Ascending aorta (tissue), 2 donors: ENCODE data around the gene HEPH. TPM values are rescaled to one million over a fixed set of nuclear protein-coding genes. Genes with fewer than 3 reads are reported as not detected.

Experiments used
- DNase-seq, 2 donors: peaks; one replicate each; pipeline ENCODE4 v3.0.0-alpha.2; 2019; ENCODE audit warnings: low spot score in 2 of 2
- H3K27ac ChIP-seq, 2 donors: fragments of 200-600 bp; sonication (generic); one replicate each; pipeline ENCODE4 v1.5.1; 2016 to 2017; ENCODE audit warnings: mild to moderate bottlenecking in 1 of 2
- H3K27me3 ChIP-seq: fragments of 200-600 bp; sonication (generic); one replicate; pipeline ENCODE4 v1.5.1; 2017
- H3K36me3 ChIP-seq, 2 donors: fragments of 200-600 bp; sonication (generic); one replicate each; pipeline ENCODE4 v1.5.1; 2016
- H3K4me1 ChIP-seq, 2 donors: fragments of 200-600 bp; sonication (generic); one replicate each; pipeline ENCODE4 v1.5.1; 2016 to 2017; ENCODE audit warnings: mild to moderate bottlenecking in 1 of 2
- H3K4me3 ChIP-seq, 2 donors: fragments of 200-600 bp; sonication (generic); one replicate each; pipeline ENCODE4 v1.5.1; 2016 to 2017; ENCODE audit warnings: mild to moderate bottlenecking in 1 of 2
- H3K9me3 ChIP-seq, 2 donors: fragments of 200-600 bp; sonication (generic); one replicate each; pipeline ENCODE4 v1.5.1; 2016
- CTCF ChIP-seq, 3 experiments: fragments of 200-600 bp in 2 of 3; fragments of 450-650 bp in 1 of 3; sonication (generic) in 2 of 3; IDR thresholded peaks; one replicate each; pipeline ENCODE4 v1.5.1; 2016 to 2019; ENCODE audit warnings: antibody characterized with exemption in 3 of 3, mild to moderate bottlenecking in 1 of 3, moderate library complexity in 1 of 3
- intact Hi-C: fragments of 100-400 bp; cut with DNase I; formaldehyde crosslinking; loops from one replicate; pipeline ENCODE4 v1.15.1; 2023
- total RNA-seq: library from RNA; depleted of rRNA; stranded (reverse); fragments of >200 nt; gene quantifications from one replicate; pipeline ENCODE4 v1.1.0, GENCODE V29; 2016

Gene HEPH
- total RNA-seq, 1 donor from 2014 or later = 38.8 TPM

- intact Hi-C loops = no loop called here
- TF ChIP-seq CTCF (IDR thresholded peaks at IDR 0.05) = no peak
- Histone ChIP-seq H3K27ac (no peak overlapping the region), H3K36me3 (peaks cover 0 to 4% of the 10 kb centered on the region in 2 donors), H3K27me3 (no peaks in the 10 kb centered on the region), H3K4me3 (no peak overlapping the region), H3K4me1 (no peaks in the 10 kb centered on the region), H3K9me3 (no peaks in the 10 kb centered on the region)
- DNase-seq = no peak
These were observed 29.8 kb downstream of the HEPH start for GRCh38 chrX:66193821-66194220.

- TF ChIP-seq CTCF (IDR thresholded peaks at IDR 0.05) = no peak
- no peaks in the 10 kb centered on the region for H3K36me3 ChIP-seq
- no peak overlapping the region for H3K4me3 ChIP-seq
- H3K27ac ChIP-seq = no peak overlapping the region
- no peak for DNase-seq
- no peaks in the 10 kb centered on the region for H3K27me3 ChIP-seq
- H3K4me1 ChIP-seq = no peaks in the 10 kb centered on the region
- no peaks in the 10 kb centered on the region for H3K9me3 ChIP-seq
- intact Hi-C loops = loop anchor here (2.0 kb wide), 1 partner anchor 529 kb away; no protein-coding TSS in a partner anchor
These were observed 36.1 kb downstream of the HEPH start for GRCh38 chrX:66200050-66200664.

- Histone ChIP-seq H3K27ac (no peak overlapping the region), H3K4me1 (no peaks in the 10 kb centered on the region), H3K36me3 (no peaks in the 10 kb centered on the region), H3K27me3 (no peaks in the 10 kb centered on the region), H3K4me3 (no peak overlapping the region), H3K9me3 (no peaks in the 10 kb centered on the region)
- intact Hi-C loops = loop anchor here (2.0 kb wide), 1 partner anchor 528 kb away; no protein-coding TSS in a partner anchor
- TF ChIP-seq CTCF (IDR thresholded peaks at IDR 0.05) = peak in 1 of 3 experiments; percentile 46
- no peak for DNase-seq
These were observed 37.1 kb downstream of the HEPH start for GRCh38 chrX:66200855-66201795.

- Histone ChIP-seq H3K27me3 (no peaks in the 10 kb centered on the region), H3K27ac (no peak overlapping the region), H3K4me3 (no peak overlapping the region), H3K9me3 (no peaks in the 10 kb centered on the region), H3K4me1 (no peaks in the 10 kb centered on the region), H3K36me3 (peaks cover under 1 to 1% of the 10 kb centered on the region in 2 donors)
- intact Hi-C loops = no loop called here
- TF ChIP-seq CTCF (IDR thresholded peaks at IDR 0.05) = no peak
- DNase-seq = no peak
These were observed 39.1 kb downstream of the HEPH start for GRCh38 chrX:66203114-66203513.

- intact Hi-C loops = no loop called here
- no peak overlapping the region for H3K27ac ChIP-seq
- peaks cover 0 to 5% of the 10 kb centered on the region in 2 donors for H3K9me3 ChIP-seq
- TF ChIP-seq CTCF (IDR thresholded peaks at IDR 0.05) = no peak
- H3K36me3 ChIP-seq = no peaks in the 10 kb centered on the region
- H3K27me3 ChIP-seq = no peaks in the 10 kb centered on the region
- no peaks in the 10 kb centered on the region for H3K4me1 ChIP-seq
- DNase-seq = no peak
- H3K4me3 ChIP-seq = no peak overlapping the region
These were observed 57.8 kb downstream of the HEPH start for GRCh38 chrX:66221856-66222255.
